HEK293 (cell line): ENCODE data around the gene IKZF2.

ENCODE experiments used
- CTCF ChIA-PET: fragments of 350-600 bp; formaldehyde crosslinking; extraction: SDS; loops from one replicate; lab custom pipeline; 2021; ENCODE audit warnings: antibody characterized with exemption; lab: Yijun Ruan, JAX
- POLR2A ChIA-PET: fragments of 300-600 bp; formaldehyde crosslinking; extraction: SDS; loops from one replicate; lab custom pipeline; 2020; ENCODE audit warnings: antibody characterized with exemption, inconsistent platforms; lab: Yijun Ruan, JAX
- H3K27ac ChIP-seq: fragments of 200-500 bp; sonication (Bioruptor generic); 2 replicates; pipeline ENCODE4 v1.5.1; 2014; ENCODE audit warnings: low read depth, low read length, control low read depth, inconsistent platforms; ENCODE audit errors: extremely low read depth
- H3K36me3 ChIP-seq, 2 experiments: fragments of 200-500 bp in 1 of 2; sonication (Bioruptor generic) in 1 of 2; 1 replicate in 1 of 2; 2 replicates in 1 of 2; pipeline ENCODE4 v1.5.1; 2014 to 2017; ENCODE audit warnings: inconsistent platforms in 2 of 2, low read length in 2 of 2; ENCODE audit not compliant: control insufficient read depth in 2 of 2, insufficient read depth in 1 of 2
- H3K4me1 ChIP-seq: fragments of 200-500 bp; sonication (Bioruptor generic); 2 replicates; pipeline ENCODE4 v1.5.1; 2014; ENCODE audit warnings: mild to moderate bottlenecking, low read length, inconsistent platforms; ENCODE audit not compliant: control insufficient read depth, insufficient read depth
- H3K4me3 ChIP-seq: 2 replicates; pipeline ENCODE4 v1.5.1; 2011; ENCODE audit warnings: low read depth, mild to moderate bottlenecking, control low read depth, low read length, moderate library complexity
- H3K9me3 ChIP-seq: fragments of 200-500 bp; sonication (Bioruptor generic); 2 replicates; pipeline ENCODE4 v1.5.1; 2014; ENCODE audit warnings: low read depth, low read length, inconsistent platforms; ENCODE audit not compliant: control insufficient read depth, insufficient read depth
- AEBP2 ChIP-seq: fragments of 450-650 bp; formaldehyde crosslinking; IDR thresholded peaks from 2 replicates; pipeline ENCODE4 v1.5.1; 2016; ENCODE audit warnings: missing biosample characterization, missing genetic modification characterization, borderline replicate concordance
- EGR2 ChIP-seq: fragments of 450-650 bp; formaldehyde crosslinking; IDR thresholded peaks from 2 replicates; pipeline ENCODE4 v1.5.1; 2016; ENCODE audit warnings: low read depth, missing biosample characterization, missing genetic modification characterization
- ELK4 ChIP-seq: IDR thresholded peaks from 2 replicates; pipeline ENCODE4 v1.6.1; 2011; ENCODE audit warnings: mild to moderate bottlenecking, low read depth, low read length, borderline replicate concordance
- IKZF3 ChIP-seq: fragments of 450-650 bp; IDR thresholded peaks from 2 replicates; pipeline ENCODE4 v1.5.0; 2018; ENCODE audit warnings: missing biosample characterization, mild to moderate bottlenecking, missing genetic modification characterization, moderate library complexity
- PATZ1 ChIP-seq: fragments of 450-650 bp; formaldehyde crosslinking; IDR thresholded peaks from 2 replicates; pipeline ENCODE4 v1.5.1; 2016; ENCODE audit warnings: missing biosample characterization, missing genetic modification characterization
- PRDM6 ChIP-seq: fragments of 450-650 bp; formaldehyde crosslinking; IDR thresholded peaks from 2 replicates; pipeline ENCODE4 v1.5.1; 2017; ENCODE audit warnings: missing biosample characterization, missing genetic modification characterization
- SETDB1 ChIP-seq: IDR thresholded peaks from one replicate; pipeline ENCODE4 v1.6.1; 2017; ENCODE audit warnings: mild to moderate bottlenecking, low read length, moderate library complexity, mixed read lengths; ENCODE audit not compliant: insufficient read length
- ZBTB11 ChIP-seq: fragments of 450-650 bp; formaldehyde crosslinking; conservative IDR thresholded peaks from 2 replicates; pipeline ENCODE4 v1.5.1; 2016; ENCODE audit warnings: low read depth, missing biosample characterization, missing genetic modification characterization
- ZFP3 ChIP-seq: fragments of 450-650 bp; formaldehyde crosslinking; IDR thresholded peaks from 2 replicates; pipeline ENCODE4 v1.5.1; 2016; ENCODE audit warnings: low read depth, missing biosample characterization, missing genetic modification characterization
- ZIC2 ChIP-seq: fragments of 450-650 bp; formaldehyde crosslinking; IDR thresholded peaks from 2 replicates; pipeline ENCODE4 v1.5.1; 2016; ENCODE audit warnings: missing biosample characterization, missing genetic modification characterization
- ZNF248 ChIP-seq: fragments of 450-650 bp; formaldehyde crosslinking; IDR thresholded peaks from 2 replicates; pipeline ENCODE4 v1.5.1; 2017; ENCODE audit warnings: missing biosample characterization, missing genetic modification characterization
- ZNF350 ChIP-seq: fragments of 450-650 bp; formaldehyde crosslinking; IDR thresholded peaks from 2 replicates; pipeline ENCODE4 v1.5.0; 2017; ENCODE audit warnings: missing biosample characterization, mild to moderate bottlenecking, missing genetic modification characterization
- ZNF48 ChIP-seq: fragments of 450-650 bp; formaldehyde crosslinking; IDR thresholded peaks from 2 replicates; pipeline ENCODE4 v1.5.1; 2016; ENCODE audit warnings: missing biosample characterization, missing genetic modification characterization
- ZNF561 ChIP-seq: fragments of 450-650 bp; IDR thresholded peaks from 2 replicates; pipeline ENCODE4 v1.5.1; 2018; ENCODE audit warnings: missing biosample characterization, missing genetic modification characterization, borderline replicate concordance
- ZNF677 ChIP-seq: fragments of 450-650 bp; IDR thresholded peaks from 2 replicates; pipeline ENCODE4 v1.5.0; 2018; ENCODE audit warnings: missing biosample characterization, mild to moderate bottlenecking, missing genetic modification characterization, moderate library complexity
- ZNF791 ChIP-seq: fragments of 450-650 bp; formaldehyde crosslinking; IDR thresholded peaks from 2 replicates; pipeline ENCODE4 v1.5.1; 2016; ENCODE audit warnings: missing biosample characterization, missing genetic modification characterization
- ZNF837 ChIP-seq: fragments of 450-650 bp; formaldehyde crosslinking; IDR thresholded peaks from 2 replicates; pipeline ENCODE4 v1.5.1; 2016; ENCODE audit warnings: missing biosample characterization, missing genetic modification characterization
- ZSCAN30 ChIP-seq: fragments of 450-650 bp; IDR thresholded peaks from 2 replicates; pipeline ENCODE4 v1.5.1; 2018; ENCODE audit warnings: missing biosample characterization, mild to moderate bottlenecking, missing genetic modification characterization, moderate library complexity

Gene IKZF2

DNA sequence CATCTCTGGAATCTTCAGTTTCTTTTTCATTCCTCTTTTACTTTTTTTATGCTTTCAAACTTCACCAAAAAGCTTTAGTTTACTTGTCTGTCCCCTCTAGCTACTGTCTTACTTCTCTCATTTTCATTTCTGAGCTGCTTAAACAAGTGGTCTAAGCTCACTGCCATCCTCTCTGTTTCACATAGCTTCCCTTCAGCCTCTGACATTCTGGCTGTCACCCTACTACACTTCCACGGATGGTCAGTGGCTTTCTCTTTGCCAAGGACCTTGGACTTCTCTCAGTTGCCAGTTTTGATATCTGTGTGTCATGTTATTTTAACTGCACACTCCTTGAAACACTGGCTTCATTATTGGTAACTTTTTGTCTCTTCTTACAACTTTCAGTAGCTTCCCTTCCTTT lies 176.1 kb downstream of the IKZF2 start:
- Histone ChIP-seq H3K4me1 (peaks cover 10% of the 10 kb centered on the region), H3K4me3 (no peak overlapping the region), H3K27ac (no peak overlapping the region), H3K36me3 (no peaks in the 10 kb centered on the region), H3K9me3 (no peaks in the 10 kb centered on the region)
- TF ChIP-seq SETDB1, result no peak
- no peak for TF ChIP-seq ZIC2 (tag by site-specific recombination)
- TF ChIP-seq ZNF350 (tag by site-specific recombination), result no peak
- no peak for TF ChIP-seq ZNF561 (tag by site-specific recombination)
- no peak for TF ChIP-seq ZNF791
- no peak for TF ChIP-seq EGR2 (tag by site-specific recombination)
- no peak for TF ChIP-seq ELK4
- TF ChIP-seq ZSCAN30 (tag by site-specific recombination), result no peak
- TF ChIP-seq ZNF837 (tag by site-specific recombination), result no peak
- no peak for TF ChIP-seq ZBTB11
- no peak for TF ChIP-seq ZNF248
- no peak for TF ChIP-seq ZFP3
- TF ChIP-seq PATZ1 (tag by site-specific recombination), result no peak
- no peak for TF ChIP-seq ZNF677 (tag by site-specific recombination)
- TF ChIP-seq IKZF3, result no peak
- no peak for TF ChIP-seq PRDM6 (tag by site-specific recombination)
- TF ChIP-seq AEBP2 (tag by site-specific recombination), result no peak
- no peak for TF ChIP-seq ZNF48 (tag by site-specific recombination)
- ChIA-PET POLR2A (no interaction called here), CTCF (no interaction called here)
